GM10266 (cell line): ENCODE results near the gene CLPSL1.

Experiments
- DNase-seq: peaks from one replicate; pipeline ENCODE4 v3.0.0; 2012; ENCODE audit errors: extremely low spot score
- CTCF ChIP-seq: IDR thresholded peaks from 2 replicates; pipeline ENCODE4 v1.5.1; 2012; ENCODE audit warnings: mild to moderate bottlenecking, low read depth; ENCODE audit not compliant: control insufficient read depth, insufficient read depth; ENCODE audit errors: missing control alignments

Gene CLPSL1

DNA sequence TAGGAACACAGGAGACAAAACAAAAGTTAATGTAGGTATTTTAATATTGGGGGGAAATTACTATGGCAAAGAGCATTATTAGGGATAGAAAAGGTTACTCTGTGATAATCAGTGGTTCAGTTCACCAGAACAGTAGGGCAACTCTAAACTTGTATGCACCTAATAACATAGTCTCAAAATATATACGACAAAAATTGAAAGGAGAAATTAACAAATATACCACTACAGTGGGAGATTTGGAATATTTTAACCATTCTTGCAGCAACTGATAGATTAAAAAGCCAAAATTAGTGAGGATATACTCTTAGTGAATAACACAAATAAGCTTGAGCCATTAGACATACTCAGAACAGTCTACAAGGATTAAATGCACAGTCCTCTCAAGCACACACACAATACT is 32.9 kb upstream of the CLPSL1 start:
- no peak for TF ChIP-seq CTCF
- DNase-seq: no peak

DNA sequence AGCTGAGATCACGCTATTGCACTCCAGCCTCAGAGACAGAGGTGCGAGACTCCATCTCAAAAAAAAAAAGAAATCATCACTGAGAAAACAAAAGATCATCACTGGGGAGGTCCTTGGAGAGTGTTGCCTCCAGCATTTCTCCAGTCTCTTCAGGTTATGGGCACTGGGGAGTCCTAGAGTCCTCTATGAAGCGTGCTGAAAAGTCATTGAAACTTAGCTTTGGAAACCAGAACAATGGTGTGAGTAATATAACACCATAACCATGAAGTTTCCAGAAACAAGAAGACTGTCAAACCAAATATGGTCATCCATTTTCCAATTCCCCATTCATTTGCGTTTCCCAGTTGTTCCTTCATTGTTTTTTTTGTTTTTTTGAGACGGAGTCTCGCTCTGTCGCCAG is 30.3 kb upstream of the CLPSL1 start:
- no peak for DNase-seq
- no peak for TF ChIP-seq CTCF

DNA sequence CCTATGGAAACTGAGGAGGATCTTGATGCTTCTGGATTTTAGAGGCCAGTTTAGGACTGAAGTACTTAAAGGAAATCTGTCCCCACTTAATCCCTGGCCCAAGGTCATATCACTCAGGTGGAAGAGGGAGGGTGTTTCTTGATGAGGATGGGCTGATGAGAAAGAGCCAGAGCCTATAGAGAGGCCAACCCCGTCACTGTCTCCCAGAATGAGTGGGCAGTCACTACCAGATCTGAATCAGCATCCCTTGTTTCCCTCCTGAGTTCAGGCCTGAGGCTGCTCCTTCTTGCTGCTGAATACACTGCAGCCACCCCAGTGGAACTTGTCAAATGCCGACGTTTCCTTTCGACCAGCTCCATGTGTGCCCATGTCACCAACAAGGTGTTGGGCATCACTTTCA is 29.2 kb upstream of the CLPSL1 start:
- DNase-seq: no peak
- no peak for TF ChIP-seq CTCF

GRCh38 chr6:35752330-35752729 is 28.5 kb upstream of the CLPSL1 start:
- no peak for DNase-seq
- TF ChIP-seq CTCF: no peak

GRCh38 chr6:35754452-35755277 is 26.2 kb upstream of the CLPSL1 start:
- DNase-seq: no peak
- no peak for TF ChIP-seq CTCF

GRCh38 chr6:35755278-35755924 is 25.4 kb upstream of the CLPSL1 start:
- no peak for DNase-seq
- TF ChIP-seq CTCF: no peak

GRCh38 chr6:35757456-35758123 is 23.2 kb upstream of the CLPSL1 start:
- DNase-seq: no peak
- TF ChIP-seq CTCF: peak; percentile 14
